Measurements from ENCODE around the gene CDK8.
"Not testable (repeated sequence)": the region's sequence is repeated elsewhere in the genome, so short reads cannot be mapped to it uniquely, and the experiment has no call there.

The CDK8 gene

GRCh38 chr13:26312019-26312418 lies 58.1 kb downstream of the CDK8 start:
- DNase-seq (ENCODE audit: low read depth in 1 of 2, low spot score in 1 of 2), result not testable (repeated sequence)

GRCh38 chr13:26316095-26316494 lies 62.2 kb downstream of the CDK8 start:
- DNase-seq (ENCODE audit: low read depth in 1 of 2, low spot score in 1 of 2), result not testable (repeated sequence)

- DNase-seq (ENCODE audit: low read depth in 1 of 2, low spot score in 1 of 2), result no peak
Measured at GRCh38 chr13:26320766-26321165, 66.8 kb downstream of the CDK8 start.

GRCh38 chr13:26323127-26323526 lies 69.2 kb downstream of the CDK8 start:
- DNase-seq (ENCODE audit: low read depth in 1 of 2, low spot score in 1 of 2), result no peak

GRCh38 chr13:26323764-26324163 lies 69.8 kb downstream of the CDK8 start:
- no peak for DNase-seq (ENCODE audit: low read depth in 1 of 2, low spot score in 1 of 2)

GRCh38 chr13:26324294-26324693 lies 70.4 kb downstream of the CDK8 start:
- no peak for DNase-seq (ENCODE audit: low read depth in 1 of 2, low spot score in 1 of 2)

GRCh38 chr13:26324867-26325266 lies 70.9 kb downstream of the CDK8 start:
- no peak for DNase-seq (ENCODE audit: low read depth in 1 of 2, low spot score in 1 of 2)

- DNase-seq (ENCODE audit: low read depth in 1 of 2, low spot score in 1 of 2), result no peak
Measured at GRCh38 chr13:26325876-26326275, 71.9 kb downstream of the CDK8 start.

- no peak for DNase-seq (ENCODE audit: low read depth in 1 of 2, low spot score in 1 of 2)
Measured at GRCh38 chr13:26326562-26326961, 72.6 kb downstream of the CDK8 start.

- no peak for DNase-seq (ENCODE audit: low read depth in 1 of 2, low spot score in 1 of 2)
Measured at GRCh38 chr13:26327940-26328725, 74.2 kb downstream of the CDK8 start.

- no peak for DNase-seq (ENCODE audit: low read depth in 1 of 2, low spot score in 1 of 2)
Measured at GRCh38 chr13:26335158-26335557, 81.2 kb downstream of the CDK8 start.

GRCh38 chr13:26340807-26341206 lies 86.9 kb downstream of the CDK8 start:
- DNase-seq (ENCODE audit: low read depth in 1 of 2, low spot score in 1 of 2), result no peak

- no peak for DNase-seq (ENCODE audit: low read depth in 1 of 2, low spot score in 1 of 2)
Measured at GRCh38 chr13:26342898-26343297, 89.0 kb downstream of the CDK8 start.

GRCh38 chr13:26343816-26344215 lies 89.9 kb downstream of the CDK8 start:
- DNase-seq (ENCODE audit: low read depth in 1 of 2, low spot score in 1 of 2), result no peak

GRCh38 chr13:26344980-26345379 lies 91.1 kb downstream of the CDK8 start:
- DNase-seq (ENCODE audit: low read depth in 1 of 2, low spot score in 1 of 2), result no peak

GRCh38 chr13:26348966-26349365 lies 95.0 kb downstream of the CDK8 start:
- DNase-seq (ENCODE audit: low read depth in 1 of 2, low spot score in 1 of 2), result no peak

GRCh38 chr13:26362261-26362660 lies 108.3 kb downstream of the CDK8 start:
- DNase-seq (ENCODE audit: low read depth in 1 of 2, low spot score in 1 of 2), result no peak

GRCh38 chr13:26370553-26370952 lies 116.6 kb downstream of the CDK8 start:
- DNase-seq (ENCODE audit: low read depth in 1 of 2, low spot score in 1 of 2), result no peak

GRCh38 chr13:26372747-26373146 lies 118.8 kb downstream of the CDK8 start:
- no peak for DNase-seq (ENCODE audit: low read depth in 1 of 2, low spot score in 1 of 2)

GRCh38 chr13:26376430-26376829 lies 122.5 kb downstream of the CDK8 start:
- DNase-seq (ENCODE audit: low read depth in 1 of 2, low spot score in 1 of 2), result no peak

GRCh38 chr13:26377038-26377437 lies 123.1 kb downstream of the CDK8 start:
- no peak for DNase-seq (ENCODE audit: low read depth in 1 of 2, low spot score in 1 of 2)

GRCh38 chr13:26378116-26378515 lies 124.2 kb downstream of the CDK8 start:
- DNase-seq (ENCODE audit: low read depth in 1 of 2, low spot score in 1 of 2), result no peak

GRCh38 chr13:26379831-26380230 lies 125.9 kb downstream of the CDK8 start:
- no peak for DNase-seq (ENCODE audit: low read depth in 1 of 2, low spot score in 1 of 2)
